ENCODE data around the gene MYCT1.
"Not testable (repeated sequence)": the region's sequence is repeated elsewhere in the genome, so short reads cannot be mapped to it uniquely, and the experiment has no call there.

MYCT1 gene

GRCh38 chr6:152701863-152702401 lies 4.2 kb downstream of the MYCT1 start:
- Mint-ChIP-seq H3K9me3 (peaks cover 1% of the 10 kb centered on the region), H3K27ac (no peak overlapping the region), H3K27me3 (ENCODE audit: low read depth, poor library complexity) (no peaks in the 10 kb centered on the region), H3K4me3 (no peak overlapping the region), H3K4me1 (no peaks in the 10 kb centered on the region), H3K36me3 (ENCODE audit: low read depth) (no peaks in the 10 kb centered on the region)
- DNase-seq: no peak
- TF ChIP-seq, protein P1, sequence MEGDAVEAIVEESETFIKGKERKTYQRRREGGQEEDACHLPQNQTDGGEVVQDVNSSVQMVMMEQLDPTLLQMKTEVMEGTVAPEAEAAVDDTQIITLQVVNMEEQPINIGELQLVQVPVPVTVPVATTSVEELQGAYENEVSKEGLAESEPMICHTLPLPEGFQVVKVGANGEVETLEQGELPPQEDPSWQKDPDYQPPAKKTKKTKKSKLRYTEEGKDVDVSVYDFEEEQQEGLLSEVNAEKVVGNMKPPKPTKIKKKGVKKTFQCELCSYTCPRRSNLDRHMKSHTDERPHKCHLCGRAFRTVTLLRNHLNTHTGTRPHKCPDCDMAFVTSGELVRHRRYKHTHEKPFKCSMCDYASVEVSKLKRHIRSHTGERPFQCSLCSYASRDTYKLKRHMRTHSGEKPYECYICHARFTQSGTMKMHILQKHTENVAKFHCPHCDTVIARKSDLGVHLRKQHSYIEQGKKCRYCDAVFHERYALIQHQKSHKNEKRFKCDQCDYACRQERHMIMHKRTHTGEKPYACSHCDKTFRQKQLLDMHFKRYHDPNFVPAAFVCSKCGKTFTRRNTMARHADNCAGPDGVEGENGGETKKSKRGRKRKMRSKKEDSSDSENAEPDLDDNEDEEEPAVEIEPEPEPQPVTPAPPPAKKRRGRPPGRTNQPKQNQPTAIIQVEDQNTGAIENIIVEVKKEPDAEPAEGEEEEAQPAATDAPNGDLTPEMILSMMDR (IDR thresholded peaks at IDR 0.05): no peak

- H3K9me3 Mint-ChIP-seq; H3K4me1 Mint-ChIP-seq; DNase-seq; H3K4me3 Mint-ChIP-seq; H3K27ac Mint-ChIP-seq; H3K27me3 Mint-ChIP-seq (ENCODE audit: low read depth, poor library complexity); H3K36me3 Mint-ChIP-seq (ENCODE audit: low read depth): not testable (repeated sequence)
Measured at GRCh38 chr6:152703750-152704149, 6.1 kb downstream of the MYCT1 start.

DNA sequence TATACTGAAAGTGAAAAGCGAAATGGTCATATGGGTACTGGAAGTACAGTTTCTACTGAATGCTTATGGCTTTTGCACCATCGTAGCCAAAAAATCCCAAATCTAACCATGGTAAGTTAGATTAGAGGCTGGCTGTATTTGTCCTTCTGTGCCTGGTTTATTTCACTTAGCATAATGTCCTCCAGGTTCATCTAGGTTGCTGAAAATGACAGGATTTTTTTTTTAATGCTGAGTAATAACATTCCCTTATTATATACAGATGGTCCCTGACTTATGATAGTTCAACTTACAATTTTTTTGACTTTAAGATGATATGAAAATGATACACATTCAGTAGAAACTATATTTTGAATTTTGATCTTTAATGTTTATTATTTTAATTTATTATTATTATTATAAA lies 7.6 kb downstream of the MYCT1 start:
- Mint-ChIP-seq H3K9me3 (peaks cover 7% of the 10 kb centered on the region), H3K4me3 (no peak overlapping the region), H3K36me3 (ENCODE audit: low read depth) (no peaks in the 10 kb centered on the region), H3K27ac (no peak overlapping the region), H3K27me3 (ENCODE audit: low read depth, poor library complexity) (no peaks in the 10 kb centered on the region), H3K4me1 (no peaks in the 10 kb centered on the region)
- TF ChIP-seq, protein P1 (IDR thresholded peaks at IDR 0.05): no peak
- no peak for DNase-seq

GRCh38 chr6:152716322-152716721 lies 18.6 kb downstream of the MYCT1 start:
- no peak for DNase-seq
- peaks cover 15% of the 10 kb centered on the region for H3K9me3 Mint-ChIP-seq
- H3K27me3 Mint-ChIP-seq (ENCODE audit: low read depth, poor library complexity): no peaks in the 10 kb centered on the region
- H3K4me1 Mint-ChIP-seq: peaks cover 10% of the 10 kb centered on the region
- H3K4me3 Mint-ChIP-seq: no peak overlapping the region
- no peaks in the 10 kb centered on the region for H3K36me3 Mint-ChIP-seq (ENCODE audit: low read depth)
- no peak overlapping the region for H3K27ac Mint-ChIP-seq
- TF ChIP-seq, protein P1 (IDR thresholded peaks at IDR 0.05): no peak

DNA sequence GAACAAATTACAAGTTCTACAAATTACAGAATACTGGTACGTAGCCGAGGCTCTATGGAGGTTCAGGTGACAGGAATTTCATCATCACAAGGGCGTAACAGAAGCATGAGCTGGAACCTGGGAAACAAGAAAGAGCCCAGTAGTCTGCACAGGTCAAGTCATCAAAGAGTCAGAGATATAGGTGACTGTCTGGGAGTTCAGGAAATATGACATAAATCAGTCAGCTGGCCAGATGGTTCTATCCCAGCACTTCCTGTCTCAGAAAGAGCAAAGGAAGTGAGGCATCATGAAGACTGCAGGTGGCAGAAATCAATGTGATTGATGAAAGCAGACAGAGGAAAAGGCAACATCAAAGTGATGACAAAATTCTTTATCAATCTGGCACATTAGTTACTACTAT lies 23.3 kb downstream of the MYCT1 start:
- TF ChIP-seq, protein P1 (IDR thresholded peaks at IDR 0.05): no peak
- Mint-ChIP-seq H3K4me1 (peaks cover 18% of the 10 kb centered on the region), H3K27ac (no peak overlapping the region), H3K9me3 (no peaks in the 10 kb centered on the region), H3K27me3 (ENCODE audit: low read depth, poor library complexity) (no peaks in the 10 kb centered on the region), H3K36me3 (ENCODE audit: low read depth) (no peaks in the 10 kb centered on the region), H3K4me3 (no peak overlapping the region)
- DNase-seq: no peak

GRCh38 chr6:152721956-152722355 lies 24.3 kb downstream of the MYCT1 start:
- H3K4me1 Mint-ChIP-seq: peaks cover 18% of the 10 kb centered on the region
- TF ChIP-seq, protein P1 (IDR thresholded peaks at IDR 0.05): no peak
- DNase-seq: no peak
- no peaks in the 10 kb centered on the region for H3K36me3 Mint-ChIP-seq (ENCODE audit: low read depth)
- H3K27ac Mint-ChIP-seq: peak overlapping the region; percentile 47
- H3K9me3 Mint-ChIP-seq: no peaks in the 10 kb centered on the region
- no peak overlapping the region for H3K4me3 Mint-ChIP-seq
- H3K27me3 Mint-ChIP-seq (ENCODE audit: low read depth, poor library complexity): no peaks in the 10 kb centered on the region
